GM06990 (cell line): ENCODE results near the gene ZNF831.

Experiments
- DNase-seq: peaks from one replicate; pipeline ENCODE4 v3.0.0-alpha.2; 2011; ENCODE audit not compliant: insufficient read length; ENCODE audit errors: extremely low read depth
- H3K27me3 ChIP-seq: replicated peaks from 2 replicates; pipeline ENCODE4 v1.6.0; 2011; ENCODE audit warnings: low read length; ENCODE audit not compliant: control insufficient read depth, insufficient read depth
- H3K36me3 ChIP-seq: 2 replicates; pipeline ENCODE4 v1.5.1; 2011; ENCODE audit warnings: low read length; ENCODE audit not compliant: control insufficient read depth, insufficient read depth
- H3K4me3 ChIP-seq: replicated peaks from 2 replicates; pipeline ENCODE4 v1.5.1; 2011; ENCODE audit warnings: low read depth, mild to moderate bottlenecking, control low read depth, low read length
- TF ChIP-seq, protein P1 (sequence below): IDR thresholded peaks from 2 replicates; pipeline ENCODE4 v1.5.1; 2011; ENCODE audit warnings: low read length, control low read depth, mild to moderate bottlenecking, inconsistent platforms; ENCODE audit not compliant: insufficient read depth, poor library complexity, severe bottlenecking

The ZNF831 gene

DNA sequence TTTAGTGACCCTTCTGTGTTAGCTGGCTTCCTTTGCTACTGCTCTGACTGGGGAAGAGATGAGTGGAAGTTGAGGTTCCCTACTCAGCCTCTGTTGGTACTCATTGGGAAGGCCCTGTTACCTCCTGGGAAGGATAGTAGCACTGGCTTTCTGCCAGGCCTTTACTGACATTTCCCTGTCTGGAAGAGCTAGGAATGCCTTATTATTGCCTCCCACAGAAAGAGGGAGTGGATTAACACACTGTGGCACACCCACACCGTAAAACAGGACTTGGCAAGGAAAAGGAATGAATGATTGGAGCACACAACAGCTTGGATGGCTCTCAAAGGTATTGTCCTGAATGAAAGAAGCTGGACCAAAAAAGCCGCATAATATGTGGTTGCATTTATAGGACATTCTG lies 12.2 kb downstream of the ZNF831 start:
- Histone ChIP-seq H3K36me3 (no peaks in the 10 kb centered on the region), H3K4me3 (no peak overlapping the region), H3K27me3 (no peaks in the 10 kb centered on the region; the same call in 1 of the 2 replicates)
- TF ChIP-seq, protein P1, sequence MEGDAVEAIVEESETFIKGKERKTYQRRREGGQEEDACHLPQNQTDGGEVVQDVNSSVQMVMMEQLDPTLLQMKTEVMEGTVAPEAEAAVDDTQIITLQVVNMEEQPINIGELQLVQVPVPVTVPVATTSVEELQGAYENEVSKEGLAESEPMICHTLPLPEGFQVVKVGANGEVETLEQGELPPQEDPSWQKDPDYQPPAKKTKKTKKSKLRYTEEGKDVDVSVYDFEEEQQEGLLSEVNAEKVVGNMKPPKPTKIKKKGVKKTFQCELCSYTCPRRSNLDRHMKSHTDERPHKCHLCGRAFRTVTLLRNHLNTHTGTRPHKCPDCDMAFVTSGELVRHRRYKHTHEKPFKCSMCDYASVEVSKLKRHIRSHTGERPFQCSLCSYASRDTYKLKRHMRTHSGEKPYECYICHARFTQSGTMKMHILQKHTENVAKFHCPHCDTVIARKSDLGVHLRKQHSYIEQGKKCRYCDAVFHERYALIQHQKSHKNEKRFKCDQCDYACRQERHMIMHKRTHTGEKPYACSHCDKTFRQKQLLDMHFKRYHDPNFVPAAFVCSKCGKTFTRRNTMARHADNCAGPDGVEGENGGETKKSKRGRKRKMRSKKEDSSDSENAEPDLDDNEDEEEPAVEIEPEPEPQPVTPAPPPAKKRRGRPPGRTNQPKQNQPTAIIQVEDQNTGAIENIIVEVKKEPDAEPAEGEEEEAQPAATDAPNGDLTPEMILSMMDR = no peak
- no peak for DNase-seq

DNA sequence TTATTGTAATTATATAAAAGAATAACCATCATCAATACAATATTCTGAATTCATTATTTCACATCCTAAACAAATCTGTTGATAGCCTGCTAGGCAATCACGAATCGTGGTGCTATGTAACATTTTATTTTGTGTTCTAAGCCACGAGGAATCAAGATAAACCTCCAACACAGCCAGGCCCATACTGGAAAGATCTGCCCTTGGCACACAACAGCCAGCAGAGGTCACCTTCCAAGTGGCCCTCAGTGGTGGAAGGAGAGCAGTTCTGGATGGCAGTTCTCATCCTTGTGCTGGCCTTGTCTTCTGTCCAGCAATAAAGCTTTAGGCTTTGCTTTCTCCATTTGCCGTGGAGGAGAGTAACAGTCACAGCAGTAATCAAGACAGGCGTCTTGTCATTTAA lies 13.2 kb downstream of the ZNF831 start:
- TF ChIP-seq, protein P1 = no peak
- H3K27me3 ChIP-seq = no peaks in the 10 kb centered on the region; the same call in 1 of the 2 replicates

DNA sequence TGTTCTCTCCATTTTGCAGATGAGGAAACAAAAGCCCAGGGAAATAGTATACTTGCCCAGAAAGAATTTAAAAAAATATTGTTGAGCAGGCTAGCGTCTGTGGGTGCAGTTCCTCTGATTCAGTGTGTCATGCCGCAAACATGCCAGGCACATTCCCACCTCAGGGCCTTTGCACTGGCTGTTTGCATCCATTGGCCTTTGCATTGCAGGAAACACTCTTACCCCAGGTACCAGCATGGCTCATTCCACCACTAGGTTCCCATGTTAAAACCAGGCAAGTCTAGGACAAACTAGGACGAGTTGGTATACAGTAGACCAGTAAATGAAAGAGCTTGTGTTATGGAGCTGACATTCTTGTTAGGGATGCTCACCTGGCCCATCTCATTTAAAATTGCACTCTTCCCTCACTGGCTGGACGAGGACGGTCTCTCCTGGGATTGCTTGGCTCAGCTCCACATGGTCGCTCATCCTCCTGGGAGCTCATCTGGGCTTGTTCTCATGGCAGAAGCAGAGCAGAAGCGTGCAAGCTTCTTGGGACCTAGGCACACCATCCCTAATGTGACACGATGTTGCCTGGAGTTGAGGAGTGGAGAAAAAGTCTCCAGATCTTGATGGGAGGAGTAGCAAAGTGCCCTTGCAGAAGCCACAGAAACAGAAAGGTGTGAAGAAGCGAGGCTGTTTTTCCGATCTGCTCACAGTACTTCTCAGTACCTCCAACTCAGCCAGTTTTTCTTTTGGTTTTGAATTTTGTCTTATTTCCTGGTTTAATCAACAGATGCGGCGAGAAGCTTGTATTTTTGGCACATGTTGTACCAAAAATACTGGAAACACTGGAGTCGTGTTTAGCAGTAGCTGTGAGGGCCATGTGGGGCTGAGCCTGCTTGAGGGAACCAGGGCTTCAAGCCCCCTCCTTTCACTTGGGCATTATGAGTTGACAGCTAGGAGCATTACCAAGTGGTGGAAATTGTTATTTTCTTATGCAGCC lies 13.9 kb downstream of the ZNF831 start:
- TF ChIP-seq, protein P1 = no peak
- Histone ChIP-seq H3K4me3 (no peak overlapping the region), H3K27me3 (no peaks in the 10 kb centered on the region; the same call in 1 of the 2 replicates), H3K36me3 (no peaks in the 10 kb centered on the region)
- no peak for DNase-seq

More for the DNA sequence above, 13.2 kb downstream of the ZNF831 start:
- Histone ChIP-seq H3K36me3 (no peaks in the 10 kb centered on the region), H3K4me3 (no peak overlapping the region)
- DNase-seq = no peak

DNA sequence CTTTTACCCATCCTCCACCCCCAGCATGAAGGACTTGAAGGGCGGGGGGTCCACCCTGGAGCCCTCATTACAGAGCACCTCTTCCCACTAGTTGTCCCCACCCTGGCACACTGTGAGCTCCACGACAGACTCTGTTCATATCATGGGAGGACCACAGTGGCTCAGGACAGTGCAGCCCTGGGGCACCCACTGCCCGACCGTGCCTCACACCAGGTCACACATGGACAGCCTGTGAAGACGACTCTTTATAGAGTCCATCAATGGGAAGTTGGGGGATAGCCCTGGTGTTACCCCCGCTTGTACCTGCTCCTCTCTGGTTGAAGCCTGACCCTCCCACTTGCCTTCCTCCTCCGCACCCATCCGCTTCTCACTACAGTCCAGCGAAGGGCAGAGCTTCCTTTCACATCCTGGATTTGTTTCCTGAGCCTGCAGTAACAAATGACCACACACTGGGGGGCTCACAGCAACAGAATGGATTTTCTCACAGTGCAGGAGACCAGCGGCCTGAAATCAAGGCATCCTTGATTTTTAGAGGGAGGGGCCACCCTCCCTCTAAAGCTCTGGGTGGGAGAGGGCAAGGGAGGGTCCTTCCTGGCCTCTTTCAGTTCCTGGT lies 15.5 kb downstream of the ZNF831 start:
- Histone ChIP-seq H3K27me3 (no peaks in the 10 kb centered on the region; the same call in 1 of the 2 replicates), H3K36me3 (no peaks in the 10 kb centered on the region), H3K4me3 (no peak overlapping the region)
- TF ChIP-seq, protein P1 = no peak
- DNase-seq = no peak

DNA sequence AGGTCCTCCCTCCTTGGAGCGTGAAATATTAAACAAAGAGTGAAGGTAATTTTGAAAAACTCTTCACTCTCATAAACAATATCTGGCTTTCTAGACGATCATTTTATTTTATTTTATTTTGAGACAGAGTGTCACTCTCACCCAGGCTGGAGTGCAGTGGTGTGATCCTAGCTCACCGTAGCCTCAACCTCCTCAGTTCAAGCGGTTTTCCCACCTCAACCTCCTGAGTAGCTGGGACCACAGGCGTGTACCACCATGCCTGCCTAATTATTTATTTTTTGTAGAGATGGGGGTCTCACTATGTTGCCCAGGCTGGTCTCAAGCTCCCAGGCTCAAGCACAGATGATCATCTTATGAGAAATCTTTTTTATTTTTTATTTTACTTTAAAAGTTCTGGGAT lies 16.4 kb downstream of the ZNF831 start:
- H3K4me3 ChIP-seq = no peak overlapping the region
- H3K27me3 ChIP-seq = no peaks in the 10 kb centered on the region; the same call in 1 of the 2 replicates
- H3K36me3 ChIP-seq = no peaks in the 10 kb centered on the region
- no peak for DNase-seq
- TF ChIP-seq, protein P1 = no peak
